SK-N-SH (cell line): ENCODE results near the gene PARN.

Experiments used
- CTCF ChIP-seq: fragments of 200-600 bp; sonication (generic); IDR thresholded peaks from 2 replicates; pipeline ENCODE4 v1.6.1; 2017; ENCODE audit warnings: antibody characterized with exemption, mild to moderate bottlenecking, moderate library complexity
- EP300 ChIP-seq, 2 experiments: IDR thresholded peaks; 2 replicates each; pipeline versions ENCODE4 v1.4.0 to v1.6.1; 2012; ENCODE audit warnings: borderline replicate concordance in 1 of 2, low read depth in 1 of 2, low read length in 1 of 2
- FOXM1 ChIP-seq: IDR thresholded peaks from 2 replicates; pipeline ENCODE4 v1.4.0; 2012; ENCODE audit warnings: low read depth, mild to moderate bottlenecking
- JUND ChIP-seq: IDR thresholded peaks from 2 replicates; pipeline ENCODE4 v1.4.0; 2012
- POLR2AphosphoS5 ChIP-seq: IDR thresholded peaks from 2 replicates; pipeline ENCODE4 v1.6.1; 2012; ENCODE audit warnings: low read depth, low read length
- RCOR1 ChIP-seq: fragments of 150-350 bp; IDR thresholded peaks from 2 replicates; pipeline ENCODE4 v1.6.1; 2017; ENCODE audit warnings: antibody characterized with exemption, low read length
- TEAD4 ChIP-seq: IDR thresholded peaks from 2 replicates; pipeline ENCODE4 v1.4.0; 2012; ENCODE audit warnings: mild to moderate bottlenecking, borderline replicate concordance; ENCODE audit not compliant: insufficient read depth
- YY1 ChIP-seq: IDR thresholded peaks from 2 replicates; pipeline ENCODE4 v1.4.0; 2012; ENCODE audit warnings: low read depth, mild to moderate bottlenecking
- TF ChIP-seq, protein P1 (sequence below): IDR thresholded peaks from 2 replicates; pipeline ENCODE4; 2012

GRCh38 chr16:14462811-14463210 lies 167.2 kb downstream of the PARN start:
- TF ChIP-seq CTCF: no peak
- no peak for TF ChIP-seq POLR2AphosphoS5
- no peak for TF ChIP-seq RCOR1
- TF ChIP-seq EP300 (IDR thresholded peaks at IDR 0.05; ENCODE audit: borderline replicate concordance in 1 of 2, low read depth in 1 of 2, low read length in 1 of 2): no peak
- no peak for TF ChIP-seq JUND
- TF ChIP-seq, protein P1, sequence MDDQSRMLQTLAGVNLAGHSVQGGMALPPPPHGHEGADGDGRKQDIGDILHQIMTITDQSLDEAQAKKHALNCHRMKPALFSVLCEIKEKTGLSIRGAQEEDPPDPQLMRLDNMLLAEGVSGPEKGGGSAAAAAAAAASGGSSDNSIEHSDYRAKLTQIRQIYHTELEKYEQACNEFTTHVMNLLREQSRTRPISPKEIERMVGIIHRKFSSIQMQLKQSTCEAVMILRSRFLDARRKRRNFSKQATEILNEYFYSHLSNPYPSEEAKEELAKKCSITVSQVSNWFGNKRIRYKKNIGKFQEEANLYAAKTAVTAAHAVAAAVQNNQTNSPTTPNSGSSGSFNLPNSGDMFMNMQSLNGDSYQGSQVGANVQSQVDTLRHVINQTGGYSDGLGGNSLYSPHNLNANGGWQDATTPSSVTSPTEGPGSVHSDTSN: no peak
- no peak for TF ChIP-seq YY1
- no peak for TF ChIP-seq TEAD4
- no peak for TF ChIP-seq FOXM1
